ENCODE data around the gene NBEAL2.
"Not testable (repeated sequence)": the region's sequence is repeated elsewhere in the genome, so short reads cannot be mapped to it uniquely, and the experiment has no call there.

NBEAL2 gene

DNA sequence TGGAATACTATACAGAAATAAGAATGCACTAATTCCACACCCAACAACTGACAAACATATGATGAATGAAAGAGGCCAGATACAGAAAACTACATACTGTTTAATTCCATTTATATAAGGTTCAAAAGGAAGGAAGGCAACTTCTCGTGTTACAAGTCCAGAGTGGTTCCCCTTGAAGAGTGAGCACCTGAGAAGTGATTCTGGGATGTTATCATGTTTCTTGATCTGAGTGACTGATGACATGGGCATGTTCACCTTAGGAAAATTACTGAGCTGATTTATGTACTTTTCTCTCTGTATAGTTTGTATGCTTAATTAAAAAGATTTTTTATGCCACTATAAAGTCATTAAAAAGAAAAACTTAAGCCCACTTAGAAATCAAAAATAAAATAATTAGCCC is 16.5 kb upstream of the NBEAL2 start:
- no peak overlapping the region for H3K27ac Mint-ChIP-seq

DNA sequence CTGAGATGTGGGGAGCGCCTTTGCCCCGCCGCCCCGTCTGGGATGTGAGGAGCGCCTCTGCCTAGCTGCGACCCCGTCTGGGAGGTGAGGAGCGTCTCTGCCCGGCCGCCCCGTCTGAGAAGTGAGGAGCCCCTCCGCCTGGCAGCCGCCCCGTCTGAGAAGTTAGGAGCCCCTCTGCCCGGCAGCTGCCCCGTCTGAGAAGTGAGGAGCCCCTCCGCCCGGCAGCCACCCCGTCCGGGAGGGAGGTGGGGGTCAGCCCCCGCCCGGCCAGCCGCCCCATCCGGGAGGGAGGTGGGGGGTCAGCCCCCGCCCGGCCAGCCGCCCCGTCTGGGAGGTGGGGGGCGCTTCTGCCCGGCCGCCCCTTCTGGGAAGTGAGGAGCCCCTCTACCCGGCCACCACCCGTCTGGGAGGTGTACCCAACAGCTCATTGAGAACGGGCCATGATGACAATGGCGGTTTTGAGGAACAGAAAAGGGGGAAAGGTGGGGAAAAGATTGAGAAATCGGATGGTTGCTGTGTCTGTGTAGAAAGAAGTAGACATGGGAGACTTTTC is 15.4 kb upstream of the NBEAL2 start:
- H3K9me3 Mint-ChIP-seq, H3K4me3 Mint-ChIP-seq: not testable (repeated sequence)

More for the DNA sequence above, 16.5 kb upstream of the NBEAL2 start:
- peaks cover 7% of the 10 kb centered on the region for H3K9me3 Mint-ChIP-seq
- H3K27me3 Mint-ChIP-seq (ENCODE audit: low read depth): no peaks in the 10 kb centered on the region
- H3K4me3 Mint-ChIP-seq: no peak overlapping the region
- DNase-seq (ENCODE audit: low spot score): no peak
- H3K36me3 Mint-ChIP-seq (ENCODE audit: low read depth): peaks cover 54% of the 10 kb centered on the region
- H3K4me1 Mint-ChIP-seq (ENCODE audit: low read depth): peaks cover 68% of the 10 kb centered on the region

DNA sequence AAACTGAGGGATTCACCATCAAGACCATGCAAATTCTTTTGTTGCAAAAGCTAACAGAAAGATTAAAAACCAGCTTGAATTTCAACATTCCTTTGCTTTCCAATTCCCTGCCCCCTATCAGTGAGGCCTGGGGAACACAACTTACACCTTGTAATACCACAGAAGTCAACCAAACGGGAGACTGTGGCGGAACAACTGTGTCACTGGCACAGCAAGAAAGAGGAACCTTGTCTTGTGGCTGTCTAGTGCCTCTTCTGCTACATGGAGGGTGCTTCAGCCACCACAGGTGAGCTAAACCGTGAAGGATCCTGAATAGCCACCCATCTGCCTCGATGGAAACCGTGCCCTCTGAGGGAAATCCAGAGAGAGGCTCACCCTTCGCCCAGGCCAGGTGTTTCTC is 14.3 kb upstream of the NBEAL2 start:
- H3K36me3 Mint-ChIP-seq (ENCODE audit: low read depth): peaks cover 55% of the 10 kb centered on the region
- no peak for DNase-seq (ENCODE audit: low spot score)
- no peaks in the 10 kb centered on the region for H3K27me3 Mint-ChIP-seq (ENCODE audit: low read depth)
- no peak overlapping the region for H3K4me3 Mint-ChIP-seq
- no peak overlapping the region for H3K27ac Mint-ChIP-seq
- H3K9me3 Mint-ChIP-seq: peaks cover 7% of the 10 kb centered on the region
- peaks cover 63% of the 10 kb centered on the region for H3K4me1 Mint-ChIP-seq (ENCODE audit: low read depth)

More for the DNA sequence above, 15.4 kb upstream of the NBEAL2 start:
- not testable (repeated sequence) for H3K27me3 Mint-ChIP-seq (ENCODE audit: low read depth); H3K27ac Mint-ChIP-seq; DNase-seq (ENCODE audit: low spot score)
- Mint-ChIP-seq H3K36me3 (ENCODE audit: low read depth) (peaks cover 52% of the 10 kb centered on the region), H3K4me1 (ENCODE audit: low read depth) (peaks cover 66% of the 10 kb centered on the region)

DNA sequence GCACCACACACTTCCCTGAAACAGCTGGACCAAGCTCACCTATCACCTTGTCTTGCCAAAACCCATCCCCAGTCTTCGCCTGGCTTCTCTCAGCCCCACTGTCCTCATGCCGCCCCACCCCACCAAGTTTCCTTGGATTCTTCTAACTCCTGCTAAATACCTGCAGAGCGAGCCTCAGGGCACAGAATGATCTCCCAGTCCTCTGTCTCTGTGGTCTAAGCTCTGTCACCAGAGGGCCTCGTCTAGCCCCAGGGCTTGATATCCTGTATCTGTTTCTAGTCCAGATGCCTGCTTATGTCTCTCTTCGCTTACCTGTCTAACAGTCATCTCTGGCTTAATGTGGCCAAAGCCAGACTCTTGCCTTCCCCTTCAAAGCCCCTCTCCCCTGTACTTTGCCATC is 12.7 kb upstream of the NBEAL2 start:
- peak overlapping the region; percentile 68 for H3K27ac Mint-ChIP-seq
- H3K36me3 Mint-ChIP-seq (ENCODE audit: low read depth): peaks cover 55% of the 10 kb centered on the region
- no peaks in the 10 kb centered on the region for H3K27me3 Mint-ChIP-seq (ENCODE audit: low read depth)
- H3K4me3 Mint-ChIP-seq: peak overlapping the region; percentile 3
- peaks cover 7% of the 10 kb centered on the region for H3K9me3 Mint-ChIP-seq
- DNase-seq (ENCODE audit: low spot score): no peak
- H3K4me1 Mint-ChIP-seq (ENCODE audit: low read depth): peaks cover 63% of the 10 kb centered on the region

DNA sequence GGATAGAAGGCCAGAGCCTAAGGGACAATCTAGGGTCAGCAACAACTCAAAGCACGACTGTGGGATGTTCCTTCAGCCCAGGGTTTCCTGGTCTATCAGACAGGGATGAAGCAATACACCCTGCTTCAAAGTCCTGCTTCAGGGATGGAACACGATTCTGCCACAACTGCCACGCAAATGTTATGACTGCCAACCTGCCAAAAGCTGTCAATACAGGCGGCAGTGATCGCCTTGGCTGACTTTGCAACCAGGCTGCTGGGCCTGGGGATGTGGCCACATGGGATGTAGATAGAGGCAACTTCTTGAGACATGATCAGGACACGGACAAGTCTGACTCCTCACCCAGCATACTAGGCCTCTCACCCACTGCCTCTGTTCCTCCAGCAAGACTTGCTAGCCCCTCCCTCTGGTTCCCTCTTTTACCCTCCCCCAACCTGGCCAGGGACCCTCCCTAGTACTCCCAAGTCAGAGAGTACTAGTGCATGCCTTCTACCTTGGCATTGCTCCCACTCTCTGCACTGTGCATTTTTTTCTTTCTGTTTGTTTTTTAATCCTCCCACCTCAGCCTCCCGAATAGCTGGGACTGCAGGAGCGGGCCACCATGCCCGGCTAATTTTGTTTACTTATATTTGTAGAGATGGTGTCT is 10.6 kb upstream of the NBEAL2 start:
- peak overlapping the region; percentile 26 for H3K27ac Mint-ChIP-seq
- no peak for DNase-seq (ENCODE audit: low spot score)
- no peak overlapping the region for H3K4me3 Mint-ChIP-seq
- H3K9me3 Mint-ChIP-seq: no peaks in the 10 kb centered on the region
- H3K36me3 Mint-ChIP-seq (ENCODE audit: low read depth): peaks cover 55% of the 10 kb centered on the region
- no peaks in the 10 kb centered on the region for H3K27me3 Mint-ChIP-seq (ENCODE audit: low read depth)
- H3K4me1 Mint-ChIP-seq (ENCODE audit: low read depth): peaks cover 68% of the 10 kb centered on the region

DNA sequence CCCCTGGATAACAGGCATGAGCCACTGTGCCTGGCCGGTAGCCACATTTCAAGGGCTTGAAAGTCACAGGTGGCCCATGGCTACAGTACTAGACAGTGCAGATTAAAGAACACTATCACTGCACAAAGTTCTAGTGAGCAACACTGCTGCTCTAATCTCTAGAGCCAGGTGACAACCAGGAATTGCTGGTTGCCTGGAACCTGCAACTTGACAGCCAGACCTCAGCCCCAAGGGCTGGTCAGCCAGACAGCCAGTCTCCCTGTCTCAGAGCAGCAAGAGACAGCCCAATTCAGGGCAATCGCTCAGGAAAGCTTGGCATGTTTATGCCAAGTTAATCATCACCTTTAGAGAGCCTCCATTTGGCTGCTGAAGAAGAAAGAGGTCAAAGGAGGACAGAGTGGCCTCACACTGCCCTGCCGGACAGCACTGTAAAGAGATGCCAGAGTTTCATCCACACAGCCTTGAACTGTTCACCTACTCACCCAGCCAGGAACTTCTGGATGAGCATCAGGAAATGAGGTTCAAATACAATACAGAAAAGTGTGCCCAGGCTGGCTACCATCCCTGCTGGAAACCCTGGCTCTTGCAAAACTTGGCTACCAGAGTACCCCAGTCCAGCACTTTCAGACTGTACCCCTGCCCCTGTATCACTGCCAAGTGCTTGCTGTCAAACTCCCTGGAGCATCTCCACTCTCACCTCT is 8.9 kb upstream of the NBEAL2 start:
- H3K36me3 Mint-ChIP-seq (ENCODE audit: low read depth): peaks cover 58% of the 10 kb centered on the region
- peak overlapping the region; percentile 78 for H3K4me3 Mint-ChIP-seq
- no peak for DNase-seq (ENCODE audit: low spot score)
- H3K4me1 Mint-ChIP-seq (ENCODE audit: low read depth): peaks cover 76% of the 10 kb centered on the region
- no peaks in the 10 kb centered on the region for H3K9me3 Mint-ChIP-seq
- peak overlapping the region; percentile 86 for H3K27ac Mint-ChIP-seq
- H3K27me3 Mint-ChIP-seq (ENCODE audit: low read depth): no peaks in the 10 kb centered on the region

DNA sequence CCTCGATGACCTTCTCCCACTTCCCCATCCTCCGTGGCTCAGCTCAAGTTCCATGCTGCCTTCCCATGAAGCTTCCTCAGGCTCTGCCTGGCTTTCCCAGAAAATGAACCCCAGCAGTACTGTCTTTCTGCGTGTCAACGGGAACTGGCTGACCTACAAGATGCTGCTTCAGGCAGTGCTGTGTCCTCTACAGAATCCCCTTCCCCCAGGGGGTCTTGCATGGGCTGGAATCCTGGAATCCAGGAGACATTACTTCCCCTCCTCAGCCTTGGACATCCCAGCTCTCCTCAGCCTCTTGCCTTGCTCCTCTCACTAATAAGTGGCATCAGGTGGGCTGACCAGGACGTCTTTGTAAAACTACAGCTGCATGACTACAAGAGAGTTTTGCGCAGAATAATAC is 8.3 kb upstream of the NBEAL2 start:
- no peak for DNase-seq (ENCODE audit: low spot score)
- Mint-ChIP-seq H3K9me3 (no peaks in the 10 kb centered on the region), H3K27me3 (ENCODE audit: low read depth) (no peaks in the 10 kb centered on the region), H3K27ac (peak overlapping the region; percentile 86), H3K4me3 (peak overlapping the region; percentile 78), H3K36me3 (ENCODE audit: low read depth) (peaks cover 52% of the 10 kb centered on the region), H3K4me1 (ENCODE audit: low read depth) (peaks cover 71% of the 10 kb centered on the region)

DNA sequence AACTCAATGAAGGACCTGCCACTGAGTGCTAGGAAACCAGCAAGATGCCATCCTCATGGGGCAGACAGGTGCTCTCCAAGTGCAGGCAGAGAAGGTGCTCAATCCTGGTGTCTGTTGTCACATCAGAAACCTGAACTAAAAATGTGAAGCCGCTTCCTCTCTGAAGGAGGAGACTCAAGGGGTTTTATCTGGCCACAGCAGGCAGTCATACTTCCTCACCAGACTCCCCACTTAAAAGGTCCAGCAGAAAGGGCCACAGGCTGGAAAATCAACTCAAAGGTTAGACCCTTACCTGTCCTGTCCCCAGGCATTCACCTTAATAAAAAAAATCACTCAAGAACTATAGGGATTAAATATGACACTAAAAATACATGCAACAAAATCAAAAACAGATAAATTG is 7.7 kb upstream of the NBEAL2 start:
- peaks cover 53% of the 10 kb centered on the region for H3K36me3 Mint-ChIP-seq (ENCODE audit: low read depth)
- H3K9me3 Mint-ChIP-seq: no peaks in the 10 kb centered on the region

DNA sequence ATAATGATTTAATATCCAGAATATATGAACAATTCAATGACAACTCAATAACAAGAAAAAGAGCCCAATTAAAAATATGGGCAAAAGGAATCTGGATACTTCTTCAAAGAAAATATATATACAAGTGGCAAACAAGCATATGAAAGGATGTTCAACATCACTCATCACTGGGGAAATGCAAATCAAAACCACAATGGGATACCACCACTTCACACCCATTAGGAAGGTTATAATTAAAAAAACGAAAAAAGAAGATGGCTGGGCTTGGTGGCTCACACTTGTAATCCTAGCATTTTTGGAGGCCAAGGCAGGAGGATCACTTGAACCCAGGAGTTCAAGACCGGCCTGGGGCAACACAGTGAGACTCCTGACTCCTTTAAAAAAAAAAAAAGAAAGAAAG is 7.1 kb upstream of the NBEAL2 start:
- Mint-ChIP-seq H3K36me3 (ENCODE audit: low read depth) (peaks cover 50% of the 10 kb centered on the region), H3K27me3 (ENCODE audit: low read depth) (no peaks in the 10 kb centered on the region), H3K9me3 (no peaks in the 10 kb centered on the region), H3K27ac (peak overlapping the region; percentile 72), H3K4me1 (ENCODE audit: low read depth) (peaks cover 64% of the 10 kb centered on the region), H3K4me3 (peak overlapping the region; percentile 78)
- DNase-seq (ENCODE audit: low spot score): no peak

More for the DNA sequence above, 7.7 kb upstream of the NBEAL2 start:
- peak overlapping the region; percentile 86 for H3K27ac Mint-ChIP-seq
- peak overlapping the region; percentile 78 for H3K4me3 Mint-ChIP-seq
- no peak for DNase-seq (ENCODE audit: low spot score)
- no peaks in the 10 kb centered on the region for H3K27me3 Mint-ChIP-seq (ENCODE audit: low read depth)
- H3K4me1 Mint-ChIP-seq (ENCODE audit: low read depth): peaks cover 68% of the 10 kb centered on the region

DNA sequence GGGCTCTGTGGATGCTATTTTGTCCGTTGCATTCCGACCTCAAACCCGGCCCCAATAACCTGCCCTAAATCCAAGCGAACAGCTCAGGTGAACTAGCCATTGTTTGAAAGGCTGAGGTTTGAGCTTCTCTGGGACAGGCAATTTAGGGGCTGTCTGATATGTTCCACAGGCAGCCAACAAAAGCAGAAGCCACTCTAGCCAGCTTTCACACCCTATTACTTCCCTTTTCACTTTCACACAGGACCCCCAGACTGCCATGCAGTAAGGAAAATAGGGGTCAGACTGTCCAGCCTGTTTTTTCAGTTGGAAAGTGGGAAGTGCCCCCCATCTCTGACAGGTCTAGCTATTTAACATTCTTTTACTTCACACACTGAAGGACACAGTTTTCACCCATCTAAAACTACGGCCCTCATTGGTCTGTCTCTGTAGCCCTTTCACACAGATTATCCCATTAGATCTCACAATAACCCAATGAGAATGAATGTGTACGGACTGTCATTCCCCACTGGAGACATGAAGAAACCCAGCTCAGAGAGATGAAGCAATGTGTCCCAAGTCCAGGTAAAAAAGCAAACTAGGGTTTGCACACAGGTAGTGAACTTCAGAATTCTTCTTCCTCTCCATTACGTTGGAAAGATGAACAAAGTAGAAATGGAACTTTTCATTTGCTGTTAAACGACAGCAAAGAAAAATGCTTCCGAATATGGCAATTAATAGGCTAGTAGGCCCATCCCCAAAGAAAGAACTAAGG is 4.9 kb upstream of the NBEAL2 start:
- Mint-ChIP-seq H3K27ac (peak overlapping the region; percentile 4), H3K4me3 (peak overlapping the region; percentile 94), H3K27me3 (ENCODE audit: low read depth) (no peaks in the 10 kb centered on the region), H3K4me1 (ENCODE audit: low read depth) (peaks cover 61% of the 10 kb centered on the region), H3K9me3 (no peaks in the 10 kb centered on the region), H3K36me3 (ENCODE audit: low read depth) (peaks cover 38% of the 10 kb centered on the region)
- no peak for DNase-seq (ENCODE audit: low spot score)

DNA sequence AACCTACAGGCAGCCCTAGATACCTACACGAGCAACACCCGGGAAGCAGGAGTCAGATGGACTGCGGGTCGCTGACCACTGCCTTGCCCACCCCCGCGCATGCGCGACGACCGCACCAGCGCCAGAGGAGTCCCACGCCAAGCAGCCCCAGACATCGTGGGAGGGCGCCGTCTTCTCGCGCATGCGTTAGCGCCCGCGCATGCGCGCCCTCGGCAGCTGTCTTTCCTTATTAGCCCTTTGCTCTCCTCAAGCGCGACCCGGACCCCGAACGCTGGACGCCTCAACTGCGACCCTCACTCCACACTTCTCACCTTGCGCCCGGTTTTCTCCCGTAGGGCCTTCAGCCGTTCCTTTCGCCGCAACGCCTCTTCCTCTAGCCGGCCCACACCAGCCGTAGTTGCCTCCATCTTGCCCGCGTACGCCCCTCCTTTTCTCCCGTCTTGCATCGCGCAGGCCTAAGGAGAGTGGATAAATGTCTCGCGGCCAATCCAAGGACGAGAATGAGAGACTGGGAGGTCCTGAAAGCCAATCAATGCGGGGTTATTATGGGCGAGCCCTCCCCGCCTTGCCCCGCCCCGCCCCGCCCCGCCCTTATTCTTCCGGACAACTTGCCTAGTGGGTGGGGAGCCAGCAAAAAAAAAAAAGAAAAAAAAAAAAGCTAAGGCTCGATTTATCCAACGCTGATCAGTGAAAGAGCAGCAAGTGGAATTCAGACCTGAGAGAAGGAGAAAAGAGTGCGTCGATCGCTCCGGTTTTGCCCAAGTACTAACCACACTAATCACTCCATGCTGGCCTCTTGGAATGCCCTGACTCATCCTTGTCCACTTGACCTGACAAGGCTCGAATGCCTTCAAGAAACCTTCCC is 2.9 kb upstream of the NBEAL2 start, which contains the start of gene CCDC12:
TSS of gene CCDC12 (minus strand) at position 420 of the 865 bp plus-strand sequence. CDS start at position 407, 13 bp downstream.
- peak within 1 kb of the TSS; percentile 95 for H3K27ac Mint-ChIP-seq
- H3K9me3 Mint-ChIP-seq: no peaks in the 10 kb centered on the region
- H3K36me3 Mint-ChIP-seq (ENCODE audit: low read depth): peaks cover 30% of the 10 kb centered on the region
- peak within 1 kb of the TSS; percentile 94 for H3K4me3 Mint-ChIP-seq
- peak; percentile 96 for DNase-seq (ENCODE audit: low spot score)
- H3K27me3 Mint-ChIP-seq (ENCODE audit: low read depth): no peaks in the 10 kb centered on the region
- H3K4me1 Mint-ChIP-seq (ENCODE audit: low read depth): peaks cover 50% of the 10 kb centered on the region

DNA sequence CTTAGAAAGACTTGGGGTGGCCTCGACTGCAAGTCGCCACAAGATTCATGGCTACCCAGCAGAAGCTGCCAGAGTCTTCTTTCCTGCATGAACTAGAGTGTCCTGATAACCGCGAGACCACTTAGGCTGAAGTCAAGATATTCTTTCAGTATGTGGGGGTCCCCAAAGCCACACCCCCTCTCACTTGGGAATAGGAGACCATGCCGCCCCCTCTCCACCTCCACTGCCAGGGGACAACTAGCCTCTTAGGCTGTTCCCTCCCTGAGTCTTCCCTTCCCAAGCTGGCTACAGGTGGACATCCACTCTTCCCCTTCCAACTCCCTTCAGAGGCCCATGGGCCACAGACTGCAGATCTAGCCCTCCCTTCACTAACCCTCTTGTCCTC is 1.7 kb upstream of the NBEAL2 start:
- Mint-ChIP-seq H3K36me3 (ENCODE audit: low read depth) (peaks cover 23% of the 10 kb centered on the region), H3K4me1 (ENCODE audit: low read depth) (peaks cover 45% of the 10 kb centered on the region), H3K27me3 (ENCODE audit: low read depth) (no peaks in the 10 kb centered on the region), H3K9me3 (no peaks in the 10 kb centered on the region), H3K27ac (peak overlapping the region; percentile 75), H3K4me3 (peak overlapping the region; percentile 94)
- no peak for DNase-seq (ENCODE audit: low spot score)

DNA sequence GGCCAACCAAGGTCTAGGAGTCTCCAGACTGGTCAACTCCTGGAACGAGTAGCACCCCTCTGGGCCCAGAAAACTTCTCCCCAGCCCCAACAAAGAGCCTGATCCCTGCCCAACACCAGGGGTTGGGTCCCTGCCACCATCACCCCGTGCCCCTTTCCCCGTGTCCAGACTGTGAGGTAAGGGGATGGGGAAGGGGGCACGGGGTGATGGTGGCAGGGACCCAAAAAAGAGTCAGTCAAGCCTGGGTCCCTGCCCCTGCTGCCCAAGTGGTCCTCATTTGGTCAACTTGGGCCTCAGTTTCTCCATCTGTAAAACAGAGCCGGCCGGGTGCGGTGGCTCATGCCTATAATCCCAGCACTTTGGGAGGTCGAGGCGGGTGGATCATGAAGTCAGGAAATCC is 1.1 kb upstream of the NBEAL2 start:
- Mint-ChIP-seq H3K9me3 (no peaks in the 10 kb centered on the region), H3K27me3 (ENCODE audit: low read depth) (no peaks in the 10 kb centered on the region), H3K27ac (peak overlapping the region; percentile 86), H3K36me3 (ENCODE audit: low read depth) (peaks cover 22% of the 10 kb centered on the region), H3K4me1 (ENCODE audit: low read depth) (peaks cover 44% of the 10 kb centered on the region), H3K4me3 (peak overlapping the region; percentile 94)
- no peak for DNase-seq (ENCODE audit: low spot score)
